ENCODE results near the gene AGXT.

GRCh38 chr2:240912878-240913809, 44.5 kb downstream of the AGXT start:
- TF ChIP-seq CTCF (IDR thresholded peaks at IDR 0.05) (no peak), POLR2A (IDR thresholded peaks at IDR 0.05) (no peak)

All from Peyer's patch (tissue), 4 donors.